ENCODE results near the gene MCM3. TPM values are rescaled to one million over a fixed set of nuclear protein-coding genes. Genes with fewer than 3 reads are reported as not detected.

Gene MCM3
- total RNA-seq, 1 experiment from 2014 or later: 276 TPM

DNA sequence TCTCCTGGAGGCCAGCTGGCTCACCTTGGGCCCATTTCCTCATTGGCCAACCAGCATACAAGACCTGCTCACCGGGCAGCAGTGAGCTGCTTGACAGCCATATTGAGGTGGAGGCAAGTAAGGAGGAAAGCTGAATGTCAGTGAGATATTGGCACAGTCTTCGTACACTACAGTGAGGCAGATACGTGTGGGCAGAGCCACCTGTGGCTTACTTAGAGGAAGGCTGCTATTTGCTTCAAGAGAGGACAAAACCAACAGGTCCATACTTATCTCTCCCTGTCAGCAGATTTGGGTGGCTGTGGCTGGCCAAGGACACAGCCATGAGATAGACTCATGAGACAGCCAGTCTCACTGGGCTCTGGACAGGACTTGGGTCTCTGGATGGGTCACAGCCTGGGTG lies 15.1 kb upstream of the MCM3 start:
- H3K4me1 Mint-ChIP-seq: no peaks in the 10 kb centered on the region
- no peaks in the 10 kb centered on the region for H3K27me3 Mint-ChIP-seq (ENCODE audit: low read depth)
- ATAC-seq: no peak
- no peak for DNase-seq (ENCODE audit: low spot score)
- H3K27ac Mint-ChIP-seq: no peak overlapping the region
- TF ChIP-seq, protein P1, sequence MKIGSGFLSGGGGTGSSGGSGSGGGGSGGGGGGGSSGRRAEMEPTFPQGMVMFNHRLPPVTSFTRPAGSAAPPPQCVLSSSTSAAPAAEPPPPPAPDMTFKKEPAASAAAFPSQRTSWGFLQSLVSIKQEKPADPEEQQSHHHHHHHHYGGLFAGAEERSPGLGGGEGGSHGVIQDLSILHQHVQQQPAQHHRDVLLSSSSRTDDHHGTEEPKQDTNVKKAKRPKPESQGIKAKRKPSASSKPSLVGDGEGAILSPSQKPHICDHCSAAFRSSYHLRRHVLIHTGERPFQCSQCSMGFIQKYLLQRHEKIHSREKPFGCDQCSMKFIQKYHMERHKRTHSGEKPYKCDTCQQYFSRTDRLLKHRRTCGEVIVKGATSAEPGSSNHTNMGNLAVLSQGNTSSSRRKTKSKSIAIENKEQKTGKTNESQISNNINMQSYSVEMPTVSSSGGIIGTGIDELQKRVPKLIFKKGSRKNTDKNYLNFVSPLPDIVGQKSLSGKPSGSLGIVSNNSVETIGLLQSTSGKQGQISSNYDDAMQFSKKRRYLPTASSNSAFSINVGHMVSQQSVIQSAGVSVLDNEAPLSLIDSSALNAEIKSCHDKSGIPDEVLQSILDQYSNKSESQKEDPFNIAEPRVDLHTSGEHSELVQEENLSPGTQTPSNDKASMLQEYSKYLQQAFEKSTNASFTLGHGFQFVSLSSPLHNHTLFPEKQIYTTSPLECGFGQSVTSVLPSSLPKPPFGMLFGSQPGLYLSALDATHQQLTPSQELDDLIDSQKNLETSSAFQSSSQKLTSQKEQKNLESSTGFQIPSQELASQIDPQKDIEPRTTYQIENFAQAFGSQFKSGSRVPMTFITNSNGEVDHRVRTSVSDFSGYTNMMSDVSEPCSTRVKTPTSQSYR (CRISPR knock-in tag; IDR thresholded peaks at IDR 0.05): no peak
- TF ChIP-seq ATF6 (CRISPR knock-in tag; IDR thresholded peaks at IDR 0.05): no peak
- no peak for TF ChIP-seq JAZF1 (CRISPR knock-in tag; IDR thresholded peaks at IDR 0.05)
- TF ChIP-seq ZNF121 (CRISPR knock-in tag; IDR thresholded peaks at IDR 0.05): no peak
- no peak for TF ChIP-seq ATF1 (CRISPR knock-in tag; IDR thresholded peaks at IDR 0.05)
- no peak for TF ChIP-seq TCF7 (CRISPR knock-in tag; IDR thresholded peaks at IDR 0.05; ENCODE audit: low read depth)
- POLR2A ChIA-PET: no interaction called here
- CTCF ChIA-PET: interaction anchor here (0.6 to 1.5 kb wide), 2 partner anchors 15 to 65 kb away, joined by 3 to 4 read pairs; partner anchors contain the start of gene MCM3
- peaks cover 14% of the 10 kb centered on the region for H3K36me3 Mint-ChIP-seq
- H3K9me3 Mint-ChIP-seq: peaks cover 40% of the 10 kb centered on the region
- no peak overlapping the region for H3K4me3 Mint-ChIP-seq

- ChIA-PET POLR2A (no interaction called here), CTCF (no interaction called here)
- H3K36me3 Mint-ChIP-seq: peaks cover 14% of the 10 kb centered on the region
- no peaks in the 10 kb centered on the region for H3K27me3 Mint-ChIP-seq (ENCODE audit: low read depth)
- H3K4me1 Mint-ChIP-seq: no peaks in the 10 kb centered on the region
- ATAC-seq (no peak; the same call in 1 of the 2 replicates), DNase-seq (ENCODE audit: low spot score) (no peak)
- no peak overlapping the region for H3K27ac Mint-ChIP-seq
- H3K9me3 Mint-ChIP-seq: peaks cover 40% of the 10 kb centered on the region
- no peak overlapping the region for H3K4me3 Mint-ChIP-seq
- TF ChIP-seq E2F1 (CRISPR knock-in tag; IDR thresholded peaks at IDR 0.05) (no peak), CREM (CRISPR knock-in tag; IDR thresholded peaks at IDR 0.05) (no peak), SP1 (CRISPR knock-in tag; conservative IDR thresholded peaks at IDR 0.05) (no peak), CREB1 (CRISPR knock-in tag; IDR thresholded peaks at IDR 0.05) (no peak), PRDM15 (CRISPR knock-in tag; IDR thresholded peaks at IDR 0.05) (no peak), ZNF138 (CRISPR knock-in tag; conservative IDR thresholded peaks at IDR 0.05) (no peak), FOXJ3 (CRISPR knock-in tag; IDR thresholded peaks at IDR 0.05; ENCODE audit: borderline replicate concordance) (no peak), JAZF1 (CRISPR knock-in tag; IDR thresholded peaks at IDR 0.05) (no peak)
- TF ChIP-seq, protein P2, sequence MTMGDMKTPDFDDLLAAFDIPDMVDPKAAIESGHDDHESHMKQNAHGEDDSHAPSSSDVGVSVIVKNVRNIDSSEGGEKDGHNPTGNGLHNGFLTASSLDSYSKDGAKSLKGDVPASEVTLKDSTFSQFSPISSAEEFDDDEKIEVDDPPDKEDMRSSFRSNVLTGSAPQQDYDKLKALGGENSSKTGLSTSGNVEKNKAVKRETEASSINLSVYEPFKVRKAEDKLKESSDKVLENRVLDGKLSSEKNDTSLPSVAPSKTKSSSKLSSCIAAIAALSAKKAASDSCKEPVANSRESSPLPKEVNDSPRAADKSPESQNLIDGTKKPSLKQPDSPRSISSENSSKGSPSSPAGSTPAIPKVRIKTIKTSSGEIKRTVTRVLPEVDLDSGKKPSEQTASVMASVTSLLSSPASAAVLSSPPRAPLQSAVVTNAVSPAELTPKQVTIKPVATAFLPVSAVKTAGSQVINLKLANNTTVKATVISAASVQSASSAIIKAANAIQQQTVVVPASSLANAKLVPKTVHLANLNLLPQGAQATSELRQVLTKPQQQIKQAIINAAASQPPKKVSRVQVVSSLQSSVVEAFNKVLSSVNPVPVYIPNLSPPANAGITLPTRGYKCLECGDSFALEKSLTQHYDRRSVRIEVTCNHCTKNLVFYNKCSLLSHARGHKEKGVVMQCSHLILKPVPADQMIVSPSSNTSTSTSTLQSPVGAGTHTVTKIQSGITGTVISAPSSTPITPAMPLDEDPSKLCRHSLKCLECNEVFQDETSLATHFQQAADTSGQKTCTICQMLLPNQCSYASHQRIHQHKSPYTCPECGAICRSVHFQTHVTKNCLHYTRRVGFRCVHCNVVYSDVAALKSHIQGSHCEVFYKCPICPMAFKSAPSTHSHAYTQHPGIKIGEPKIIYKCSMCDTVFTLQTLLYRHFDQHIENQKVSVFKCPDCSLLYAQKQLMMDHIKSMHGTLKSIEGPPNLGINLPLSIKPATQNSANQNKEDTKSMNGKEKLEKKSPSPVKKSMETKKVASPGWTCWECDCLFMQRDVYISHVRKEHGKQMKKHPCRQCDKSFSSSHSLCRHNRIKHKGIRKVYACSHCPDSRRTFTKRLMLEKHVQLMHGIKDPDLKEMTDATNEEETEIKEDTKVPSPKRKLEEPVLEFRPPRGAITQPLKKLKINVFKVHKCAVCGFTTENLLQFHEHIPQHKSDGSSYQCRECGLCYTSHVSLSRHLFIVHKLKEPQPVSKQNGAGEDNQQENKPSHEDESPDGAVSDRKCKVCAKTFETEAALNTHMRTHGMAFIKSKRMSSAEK (CRISPR knock-in tag; IDR thresholded peaks at IDR 0.05; ENCODE audit: borderline replicate concordance): no peak
- TF ChIP-seq, protein P3, sequence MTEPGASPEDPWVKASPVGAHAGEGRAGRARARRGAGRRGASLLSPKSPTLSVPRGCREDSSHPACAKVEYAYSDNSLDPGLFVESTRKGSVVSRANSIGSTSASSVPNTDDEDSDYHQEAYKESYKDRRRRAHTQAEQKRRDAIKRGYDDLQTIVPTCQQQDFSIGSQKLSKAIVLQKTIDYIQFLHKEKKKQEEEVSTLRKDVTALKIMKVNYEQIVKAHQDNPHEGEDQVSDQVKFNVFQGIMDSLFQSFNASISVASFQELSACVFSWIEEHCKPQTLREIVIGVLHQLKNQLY (CRISPR knock-in tag; IDR thresholded peaks at IDR 0.05): no peak
Observed at GRCh38 chr6:52297433-52297832, 12.9 kb upstream of the MCM3 start.

Measured in WTC11 (cell line).